Measurements from ENCODE around the gene TOX3. TPM values are rescaled to one million over a fixed set of nuclear protein-coding genes. Genes with fewer than 3 reads are reported as not detected.

Gene TOX3
- total RNA-seq, 1 donor from 2014 or later = 7.4 TPM

GRCh38 chr16:52577130-52577706 lies 30.3 kb upstream of the TOX3 start:
- TF ChIP-seq CTCF (IDR thresholded peaks at IDR 0.05; ENCODE audit: insufficient read depth, low read length, poor library complexity, severe bottlenecking) = no peak
- no peak overlapping the region for H3K4me3 ChIP-seq (ENCODE audit: low read depth, low read length)
- H3K36me3 ChIP-seq (ENCODE audit: control insufficient read depth, insufficient read depth, low read length) = no peaks in the 10 kb centered on the region
- H3K27me3 ChIP-seq (ENCODE audit: control insufficient read depth, insufficient read depth, low read length) = no peaks in the 10 kb centered on the region
- DNase-seq (ENCODE audit: low read depth) = no peak

- Histone ChIP-seq H3K4me3 (ENCODE audit: low read depth, low read length) (no peak overlapping the region), H3K27me3 (ENCODE audit: control insufficient read depth, insufficient read depth, low read length) (no peaks in the 10 kb centered on the region), H3K36me3 (ENCODE audit: control insufficient read depth, insufficient read depth, low read length) (no peaks in the 10 kb centered on the region)
- DNase-seq (ENCODE audit: low read depth) = peak; percentile 31
- TF ChIP-seq CTCF (IDR thresholded peaks at IDR 0.05; ENCODE audit: insufficient read depth, low read length, poor library complexity, severe bottlenecking) = no peak
Measured at GRCh38 chr16:52573365-52574299, 26.7 kb upstream of the TOX3 start.

GRCh38 chr16:52572656-52573055 lies 25.7 kb upstream of the TOX3 start:
- Histone ChIP-seq H3K36me3 (ENCODE audit: control insufficient read depth, insufficient read depth, low read length) (no peaks in the 10 kb centered on the region), H3K4me3 (ENCODE audit: low read depth, low read length) (no peak overlapping the region), H3K27me3 (ENCODE audit: control insufficient read depth, insufficient read depth, low read length) (no peaks in the 10 kb centered on the region)
- TF ChIP-seq CTCF (IDR thresholded peaks at IDR 0.05; ENCODE audit: insufficient read depth, low read length, poor library complexity, severe bottlenecking) = no peak
- no peak for DNase-seq (ENCODE audit: low read depth)

- TF ChIP-seq CTCF (IDR thresholded peaks at IDR 0.05; ENCODE audit: insufficient read depth, low read length, poor library complexity, severe bottlenecking) = no peak
- DNase-seq (ENCODE audit: low read depth) = no peak
- no peaks in the 10 kb centered on the region for H3K27me3 ChIP-seq (ENCODE audit: control insufficient read depth, insufficient read depth, low read length)
- H3K4me3 ChIP-seq (ENCODE audit: low read depth, low read length) = no peak overlapping the region
- H3K36me3 ChIP-seq (ENCODE audit: control insufficient read depth, insufficient read depth, low read length) = no peaks in the 10 kb centered on the region
Measured at GRCh38 chr16:52570495-52571091, 23.6 kb upstream of the TOX3 start.

GRCh38 chr16:52569701-52570100 lies 22.8 kb upstream of the TOX3 start:
- no peaks in the 10 kb centered on the region for H3K27me3 ChIP-seq (ENCODE audit: control insufficient read depth, insufficient read depth, low read length)
- no peaks in the 10 kb centered on the region for H3K36me3 ChIP-seq (ENCODE audit: control insufficient read depth, insufficient read depth, low read length)
- no peak for TF ChIP-seq CTCF (IDR thresholded peaks at IDR 0.05; ENCODE audit: insufficient read depth, low read length, poor library complexity, severe bottlenecking)
- H3K4me3 ChIP-seq (ENCODE audit: low read depth, low read length) = no peak overlapping the region
- DNase-seq (ENCODE audit: low read depth) = no peak
